HT1080 (cell line): ENCODE results near the gene CELF3. TPM values are rescaled to one million over a fixed set of nuclear protein-coding genes. Genes with fewer than 3 reads are reported as not detected.
"Not testable (repeated sequence)": the region's sequence is repeated elsewhere in the genome, so short reads cannot be mapped to it uniquely, and the experiment has no call there.

Experiments
- DNase-seq: peaks from one replicate; pipeline ENCODE4 v3.0.0-alpha.2; 2015; ENCODE audit warnings: low read depth
- polyA plus RNA-seq, 2 experiments: library from polyadenylated mRNA; depleted of rRNA; stranded (reverse); fragments of >200 nt; gene quantifications; 2 replicates each; pipeline ENCODE4 v1.2.3, GENCODE V29; 2015
- total RNA-seq: library from RNA; depleted of rRNA; stranded (reverse); fragments of >200 nt; shearing (Covaris generic); gene quantifications from 2 replicates; pipeline ENCODE4 v1.2.3, GENCODE V29; 2014; rRNA removed

The CELF3 gene
- not detected in 2 replicates for total RNA-seq
- not detected in 2 replicates for polyA plus RNA-seq (2015; cell fraction: cytosol; rRNA removed)
- 0.08 TPM in 1 of 2 replicates, not detected in the other for polyA plus RNA-seq (2015; cell fraction: nucleus; rRNA removed)

- DNase-seq, result no peak
Observed at GRCh38 chr1:151716771-151717631, at the start of gene CELF3. Gene CELF3, minus strand, starts transcription at chr1:151716803. Its CDS starts 783 bp downstream, at chr1:151716020.

DNA sequence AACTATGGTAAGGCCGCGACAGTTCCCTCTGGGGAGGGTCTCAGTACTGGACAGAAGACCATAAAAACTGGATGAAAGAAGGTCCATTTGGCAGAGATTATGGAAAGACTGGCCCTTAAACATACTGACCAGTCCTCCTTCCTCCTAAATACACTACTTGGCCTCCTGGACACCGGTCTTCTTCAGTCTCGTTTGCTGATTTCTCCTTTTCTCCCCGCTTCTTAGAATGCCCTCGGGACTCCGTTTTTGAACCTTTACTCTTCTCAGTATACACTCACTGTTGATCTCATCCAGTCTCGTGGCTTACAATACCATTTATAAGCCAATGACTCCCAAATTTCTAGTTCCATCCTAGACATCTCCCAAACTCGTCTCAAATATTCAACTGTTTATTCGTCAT lies 47.4 kb upstream of the CELF3 start:
- no peak for DNase-seq

- peak; percentile 80 for DNase-seq
Observed at GRCh38 chr1:151762941-151763921, 46.6 kb upstream of the CELF3 start, which contains the start of gene MRPL9. Gene MRPL9, minus strand, starts transcription at chr1:151763496. Its CDS starts 17 bp downstream, at chr1:151763479.

DNA sequence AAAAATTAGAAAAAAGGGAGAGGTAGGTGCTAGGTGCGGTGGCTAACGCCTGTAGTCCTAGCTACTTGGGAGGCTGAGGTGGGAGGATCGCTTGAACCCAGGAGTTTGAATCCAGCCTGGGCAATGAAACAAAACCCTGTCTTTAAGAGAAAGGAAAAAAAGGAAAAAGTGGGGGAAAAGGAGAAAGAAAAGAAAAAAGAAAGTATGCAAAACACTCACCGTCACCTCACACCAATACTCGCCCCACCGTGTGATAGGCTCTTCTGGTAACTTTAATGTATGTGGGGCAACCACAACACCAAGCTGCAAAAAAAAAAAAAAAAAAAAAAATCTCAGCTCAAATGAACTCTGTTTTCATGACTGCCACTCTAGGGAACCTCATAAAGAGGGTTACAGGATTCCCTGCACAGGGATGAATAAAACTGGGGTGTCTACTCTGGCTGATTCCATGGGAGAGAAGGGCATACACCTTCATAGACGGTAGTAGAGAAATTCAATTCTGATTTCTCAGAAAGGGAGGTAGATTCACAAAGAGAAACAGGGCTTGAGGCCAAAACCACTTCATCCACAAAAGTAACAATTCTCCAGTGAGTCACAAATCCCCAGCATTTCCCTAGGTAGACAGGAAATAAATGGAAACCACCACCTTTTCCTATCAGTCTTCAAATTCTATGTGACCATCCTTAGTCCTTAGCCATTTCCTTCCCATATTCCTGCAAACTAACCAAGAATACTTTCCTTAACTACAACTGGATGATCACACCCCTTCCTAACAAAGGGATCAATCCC lies 44.2 kb upstream of the CELF3 start:
- peak; percentile 71 for DNase-seq

- no peak for DNase-seq
Observed at GRCh38 chr1:151759241-151759640, 42.6 kb upstream of the CELF3 start.

- DNase-seq, result peak; percentile 65
Observed at GRCh38 chr1:151756291-151756690, 39.7 kb upstream of the CELF3 start.

DNA sequence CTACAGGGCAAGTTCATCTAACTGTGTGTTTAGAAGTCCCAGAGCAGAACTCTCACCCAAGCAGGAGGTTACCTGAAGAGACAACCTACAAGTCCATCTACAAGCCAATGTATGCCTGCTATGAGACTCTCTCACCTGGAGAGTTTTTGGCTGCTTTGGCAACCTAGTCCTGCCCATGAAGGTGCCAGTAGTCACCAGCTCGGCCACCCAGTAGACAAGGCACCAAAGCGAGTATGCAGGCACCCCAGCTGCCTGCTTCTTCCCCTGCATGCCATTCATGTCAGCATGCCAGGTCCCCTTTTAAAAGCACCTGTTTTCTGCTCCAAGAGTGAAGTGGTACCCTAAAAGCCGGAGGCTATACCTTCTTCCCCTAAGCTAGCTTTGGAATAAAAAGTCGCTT lies 24.9 kb upstream of the CELF3 start:
- no peak for DNase-seq

DNA sequence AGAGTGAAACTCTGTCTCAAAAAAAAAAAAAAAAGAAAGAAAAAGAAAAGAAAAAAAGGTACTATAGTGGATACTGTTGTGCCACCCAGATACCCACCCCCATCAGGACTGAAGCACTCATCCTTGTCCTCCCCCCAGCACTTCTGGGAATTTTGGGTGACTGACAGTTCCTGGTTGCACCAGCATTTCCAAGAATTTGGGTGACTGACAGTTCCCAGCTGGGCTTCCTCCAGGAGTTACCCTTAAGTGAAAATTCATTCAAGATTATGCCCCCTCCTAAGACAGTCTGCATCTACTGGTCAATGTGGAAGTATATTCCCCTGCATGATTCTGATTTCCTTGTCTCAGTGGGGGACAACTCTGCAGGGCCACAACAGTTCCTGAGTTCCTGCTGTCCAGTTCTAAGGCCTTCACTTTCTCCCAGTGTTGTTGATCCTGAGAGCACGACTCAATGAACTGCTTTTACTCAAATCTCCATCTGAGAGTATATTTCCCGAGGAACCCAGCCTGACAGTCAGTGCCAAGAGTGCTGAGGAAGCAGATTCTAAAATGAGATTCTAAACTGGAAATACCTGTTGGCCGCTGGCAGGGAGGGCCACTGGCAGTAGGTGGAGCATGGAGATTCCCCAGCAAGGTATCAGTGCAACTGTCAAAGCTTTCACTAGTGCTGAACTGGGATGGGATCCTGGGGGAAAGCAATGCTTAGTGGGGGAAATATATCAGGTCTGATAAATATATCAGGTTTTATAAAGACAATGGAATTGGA lies 23.2 kb upstream of the CELF3 start:
- DNase-seq, result no peak

- DNase-seq, result no peak
Observed at GRCh38 chr1:151737479-151737878, 20.9 kb upstream of the CELF3 start.

GRCh38 chr1:151737026-151737425 lies 20.4 kb upstream of the CELF3 start:
- DNase-seq, result no peak

DNA sequence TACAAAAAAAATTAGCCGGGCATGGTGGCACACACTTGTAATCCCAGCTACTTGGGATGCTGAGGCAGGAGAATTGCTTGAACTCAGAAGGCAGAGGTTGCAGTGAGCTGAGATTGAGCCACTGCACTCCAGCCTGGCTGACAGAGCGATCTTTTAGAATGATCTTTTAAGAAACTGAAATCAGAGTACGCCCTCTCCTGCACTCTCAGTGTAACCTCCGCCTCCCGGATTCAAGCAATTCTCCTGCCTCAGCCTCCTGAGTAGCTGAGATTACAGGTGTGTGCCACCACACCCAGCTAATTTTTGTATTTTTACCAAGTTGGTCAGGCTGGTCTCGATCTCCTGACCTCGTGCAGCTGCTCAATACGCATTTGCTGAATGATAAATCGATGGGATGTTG lies 17.4 kb upstream of the CELF3 start:
- not testable (repeated sequence) for DNase-seq

DNA sequence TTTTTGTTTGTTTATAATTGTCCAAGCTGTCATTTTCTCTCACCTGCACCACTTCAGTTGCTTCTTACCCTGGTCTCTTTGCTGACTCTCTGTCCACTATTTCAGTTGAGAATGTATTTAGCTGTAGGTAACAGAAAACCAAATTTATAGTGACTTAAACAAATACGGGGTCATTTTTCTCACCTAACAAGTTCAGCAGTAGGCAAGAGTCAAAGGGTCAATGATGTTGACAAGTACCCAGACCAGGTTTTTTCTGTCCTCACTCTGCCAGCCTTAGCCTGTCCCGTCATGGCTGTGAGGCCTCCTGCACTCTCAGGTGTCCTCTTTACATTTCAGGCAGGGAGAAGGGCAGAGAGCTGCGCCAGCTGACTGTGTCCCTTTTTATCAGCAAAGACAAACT lies 16.5 kb upstream of the CELF3 start:
- DNase-seq, result no peak

DNA sequence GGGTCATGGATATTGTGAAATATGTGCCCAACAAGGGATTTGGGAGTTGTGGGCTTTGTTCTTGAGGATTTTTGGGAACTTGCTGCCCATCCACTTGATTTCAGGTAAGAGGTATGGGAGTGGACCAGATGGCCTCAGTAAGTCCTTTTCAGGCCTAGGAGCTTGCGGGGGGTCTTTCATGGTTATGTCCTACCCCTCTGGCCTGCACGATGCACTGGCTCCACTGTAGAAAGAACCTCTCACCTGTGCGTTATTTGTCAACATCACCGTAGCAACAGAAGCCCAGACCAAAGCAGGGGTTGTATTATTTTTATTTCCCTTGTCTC lies 13.3 kb upstream of the CELF3 start:
- no peak for DNase-seq

- DNase-seq, result no peak
Observed at GRCh38 chr1:151729157-151729965, 12.8 kb upstream of the CELF3 start.

DNA sequence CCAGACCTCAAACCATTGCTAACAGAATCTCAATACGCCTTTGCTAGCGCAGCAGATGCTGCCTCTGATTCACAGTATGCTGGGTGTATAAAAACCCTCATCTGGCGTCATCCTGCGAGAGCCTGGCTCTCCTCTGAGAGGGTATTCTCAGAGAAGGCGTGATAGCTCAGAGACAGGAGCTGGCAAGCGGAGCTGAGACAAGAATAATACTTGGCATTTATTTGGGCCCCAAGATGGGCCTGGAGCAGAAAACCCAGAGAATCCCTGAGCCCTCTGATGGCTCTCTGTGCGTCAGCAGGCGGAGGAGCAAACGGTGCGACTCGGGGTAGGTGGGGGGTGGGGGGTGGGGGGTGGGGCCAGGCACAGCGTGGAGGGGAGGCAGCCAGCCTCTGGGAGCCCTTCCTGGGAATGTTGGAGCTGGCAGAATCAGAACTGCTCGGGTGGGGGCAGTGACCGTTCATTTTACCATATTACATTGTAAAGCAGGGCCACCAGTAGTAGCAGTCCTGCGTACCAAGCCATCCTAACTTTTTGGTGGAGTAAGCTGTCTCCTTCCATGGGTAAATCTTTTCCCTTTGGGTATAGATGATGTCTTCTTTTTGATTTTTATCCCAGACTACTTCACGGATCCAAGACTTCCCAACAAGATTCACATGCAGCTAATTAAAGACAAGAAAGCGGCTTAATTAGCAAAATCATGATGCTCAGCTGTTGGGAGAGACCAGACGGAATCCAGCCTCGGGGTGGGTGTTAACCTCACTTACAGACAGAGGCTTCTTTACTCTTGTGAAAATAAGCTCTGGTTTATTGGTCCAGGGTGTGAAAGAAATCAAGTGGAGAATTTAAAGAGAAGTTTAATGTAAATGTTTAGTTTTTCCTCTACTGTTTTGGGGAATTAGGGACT lies 11.8 kb upstream of the CELF3 start:
- no peak for DNase-seq

DNA sequence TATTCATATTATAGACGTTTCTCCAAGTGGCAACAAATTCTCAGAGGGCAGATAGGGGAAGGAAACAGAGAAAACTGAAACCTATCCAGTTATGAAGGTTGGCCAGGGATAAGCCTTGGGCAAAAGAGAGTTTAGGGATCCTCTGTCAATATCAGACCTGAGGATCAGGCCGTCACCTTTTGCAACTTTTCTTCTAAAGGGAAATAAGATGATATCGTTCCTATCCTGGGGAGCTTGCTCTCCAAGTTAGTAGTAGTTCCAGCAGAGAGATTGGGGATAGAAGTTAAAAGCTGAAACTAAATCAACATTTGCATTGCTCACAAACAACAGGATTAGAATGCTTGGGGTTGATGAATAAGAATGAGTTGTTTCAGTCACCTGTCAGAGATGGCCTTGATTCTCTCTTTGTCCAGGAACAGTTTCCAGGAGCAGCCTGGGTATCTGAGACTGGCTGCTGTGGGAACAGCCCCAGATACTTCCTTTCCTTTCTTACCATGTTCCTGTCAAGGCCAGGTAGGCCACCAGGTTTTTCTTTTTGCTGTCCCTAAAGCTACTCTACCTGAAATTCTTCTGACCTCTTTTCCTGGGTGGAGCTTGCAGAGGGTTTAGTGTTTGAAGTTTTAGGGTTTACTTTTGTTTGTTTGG lies 7.2 kb upstream of the CELF3 start:
- DNase-seq, result no peak

DNA sequence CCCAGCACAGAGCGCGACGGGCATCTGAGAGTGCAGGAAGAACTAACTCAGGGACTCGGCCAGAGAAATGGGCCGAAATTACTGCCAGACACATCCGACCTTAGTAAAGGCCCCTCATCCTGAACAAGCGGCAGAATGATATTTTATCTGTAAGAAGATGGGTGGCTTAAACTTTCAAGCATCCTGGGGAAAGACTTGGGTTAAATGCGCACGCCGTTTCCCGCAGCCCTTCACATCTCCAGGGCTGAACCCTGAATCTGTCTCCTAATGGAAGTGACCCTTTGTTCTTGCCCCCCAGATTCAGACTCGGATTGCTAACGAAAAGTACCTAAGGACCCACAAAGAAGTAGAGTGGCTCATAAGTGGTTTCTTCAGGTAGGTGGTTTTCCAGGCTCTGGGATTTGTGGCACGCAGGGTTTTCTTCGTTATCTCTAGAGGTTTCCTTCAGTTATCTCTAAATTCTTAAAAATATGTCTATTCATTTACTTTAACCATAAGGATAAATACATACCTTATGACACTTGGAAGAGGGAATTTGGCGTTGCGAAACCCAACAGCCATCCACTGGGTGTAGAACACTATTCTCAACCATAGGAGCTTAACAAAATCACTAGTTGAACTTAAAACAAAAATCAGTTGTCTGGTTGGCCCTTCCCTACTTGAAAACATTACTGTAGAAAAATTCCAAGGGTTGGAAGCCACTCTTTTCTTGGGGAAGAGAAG lies 5.3 kb upstream of the CELF3 start:
- DNase-seq, result no peak
